Sciatic nerve (tissue), 2 donors: ENCODE results near the gene RASSF9. TPM values are rescaled to one million over a fixed set of nuclear protein-coding genes. Genes with fewer than 3 reads are reported as not detected.

Experiments used
- ATAC-seq: fragments of 200-7000 bp; cut with Tn5 transposase; one replicate; pipeline ENCODE4 v1.9.1; 2020; ENCODE audit warnings: mild to moderate bottlenecking, moderate library complexity
- DNase-seq: peaks from one replicate; pipeline ENCODE4 v3.0.0-alpha.2; 2020; ENCODE audit warnings: low spot score
- intact Hi-C: fragments of 100-400 bp; cut with DNase I; formaldehyde crosslinking; loops from one replicate; pipeline ENCODE4 v1.14.2; 2022
- total RNA-seq: library from RNA; stranded (reverse); fragmentation: NEBNext Ultra II Directional; extraction: Animal tissue kit (Norgen Biotek cat#: 25700); gene quantifications from one replicate; pipeline ENCODE4 v1.2.1, GENCODE V29; 2021
- donor health status: DM: no; HTN: no; CAD: no.
- donor health status: DM: no; HTN: no; CAD: no.

Gene RASSF9
- total RNA-seq, result 8.5 TPM

DNA sequence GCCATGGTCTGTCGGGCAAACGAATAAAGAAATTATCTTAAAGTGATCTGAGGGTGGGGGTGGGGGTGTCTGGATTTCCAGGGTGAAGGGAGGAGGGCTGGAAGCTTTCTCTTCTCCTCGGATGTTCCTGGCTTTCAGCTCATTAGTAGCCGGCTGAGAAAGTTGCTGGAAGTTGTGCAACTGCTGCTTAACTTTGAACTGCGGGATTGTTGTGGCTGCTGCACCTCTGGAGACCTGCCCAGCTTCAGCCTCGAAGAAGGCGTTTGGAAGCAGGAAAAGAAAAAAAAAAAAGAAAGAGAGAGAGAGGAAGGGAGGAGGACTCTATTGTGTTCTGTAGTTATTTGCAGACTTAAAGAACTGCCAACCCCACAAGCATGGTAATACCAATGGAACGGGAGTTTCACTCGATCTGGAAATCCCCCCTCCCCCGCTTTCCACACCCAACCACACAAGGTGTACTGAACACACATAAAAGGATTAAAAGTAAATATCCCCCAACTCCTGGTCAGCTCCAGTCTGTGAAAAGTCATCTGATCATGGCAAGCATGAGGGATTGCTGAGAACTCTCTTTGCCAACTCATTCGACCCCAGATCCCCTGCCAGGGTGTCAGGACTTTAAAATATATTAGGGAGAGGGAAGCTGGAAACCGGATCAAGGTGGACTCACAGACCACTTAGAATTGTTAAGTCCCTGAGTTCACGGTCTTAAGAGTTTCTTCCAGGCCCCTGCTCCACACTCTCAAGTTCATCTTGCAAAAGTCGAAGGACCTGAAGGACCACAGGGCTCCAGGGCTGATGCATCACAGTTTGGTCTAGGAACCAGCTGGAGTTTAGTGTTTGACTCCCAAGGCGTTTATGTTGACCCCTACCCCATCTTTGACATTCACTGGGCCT is at the start of gene RASSF9:
RASSF9 (minus strand) TSS at position 213 of the 894 bp plus-strand sequence; CDS start at position 5, 208 bp downstream.
- intact Hi-C loops, result no loop called here
- peak; percentile 75 for DNase-seq
- peak; percentile 96 for ATAC-seq

- DNase-seq (no peak), ATAC-seq (no peak)
- intact Hi-C loops, result no loop called here
Observed at GRCh38 chr12:85883763-85884162, 47.6 kb upstream of the RASSF9 start.

DNA sequence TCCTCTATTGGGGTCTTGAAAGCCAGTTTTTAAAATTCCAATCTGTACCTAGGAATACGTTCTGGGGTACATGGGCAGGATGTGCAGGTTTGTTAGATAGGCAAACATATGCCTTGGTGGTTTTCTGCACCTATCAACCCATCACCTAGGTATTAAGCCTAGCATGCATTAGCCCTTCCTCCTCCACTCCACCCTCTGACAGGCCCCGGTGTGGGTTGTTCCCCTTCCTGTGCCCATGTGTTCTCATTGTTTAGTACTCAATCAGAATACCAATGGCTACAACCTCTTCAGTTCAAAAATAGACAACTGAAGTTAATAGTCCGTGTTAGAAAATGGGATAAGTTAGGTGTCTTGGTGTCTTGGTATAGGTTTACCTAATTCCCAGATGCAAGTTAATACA is 41.2 kb upstream of the RASSF9 start:
- intact Hi-C loops, result no loop called here

DNA sequence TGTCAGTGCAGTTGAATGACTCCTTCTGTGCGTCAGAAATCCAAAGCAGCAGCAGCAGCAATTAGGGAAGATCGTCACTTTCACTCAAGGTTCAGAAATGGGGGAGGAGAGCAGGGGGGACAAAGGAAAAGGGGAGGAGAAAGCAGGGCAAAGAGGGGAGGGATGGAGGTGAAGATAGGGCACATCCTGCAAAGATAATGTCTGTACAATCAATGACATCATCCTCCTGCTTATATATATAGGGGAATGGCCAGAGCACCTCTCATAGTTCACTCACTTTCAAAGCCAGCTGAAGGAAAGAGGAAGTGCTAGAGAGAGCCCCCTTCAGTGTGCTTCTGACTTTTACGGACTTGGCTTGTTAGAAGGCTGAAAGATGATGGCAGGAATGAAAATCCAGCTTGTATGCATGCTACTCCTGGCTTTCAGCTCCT is 37.8 kb upstream of the RASSF9 start, which contains the start of gene NTS:
NTS (plus strand) TSS at position 265 of the 431 bp plus-strand sequence; CDS start at position 374, 109 bp downstream.
- ATAC-seq (no peak), DNase-seq (no peak)
- intact Hi-C loops, result no loop called here

More for the DNA sequence above, 41.2 kb upstream of the RASSF9 start:
- DNase-seq, result no peak
- ATAC-seq, result no peak

DNA sequence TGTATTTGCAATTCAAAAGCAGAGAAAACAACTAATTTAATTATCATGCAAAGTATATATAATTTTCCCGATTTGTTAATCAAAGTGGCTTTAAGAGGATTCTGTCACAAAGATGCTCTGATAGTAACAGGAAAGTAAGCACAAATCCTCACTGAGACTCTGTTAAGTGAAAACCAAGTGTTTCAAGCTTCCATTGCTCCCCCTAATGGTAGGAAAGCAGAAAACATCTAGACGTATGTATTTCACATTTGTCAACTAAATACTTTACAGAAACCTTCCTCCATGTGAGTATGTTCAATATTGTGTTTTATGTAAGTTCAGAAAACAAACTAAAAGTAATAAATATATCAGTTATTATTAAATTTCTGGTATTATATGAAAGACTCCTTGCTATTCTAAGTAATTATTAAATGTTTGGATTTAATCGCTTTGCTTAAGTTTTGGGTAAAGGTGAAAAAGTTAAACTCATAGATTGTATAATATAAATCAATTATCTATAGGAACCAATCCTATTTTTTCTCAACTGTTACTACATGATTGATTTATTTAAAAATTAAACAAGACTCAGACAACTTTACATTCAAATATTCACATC is 36.4 kb upstream of the RASSF9 start:
- DNase-seq (no peak), ATAC-seq (peak; percentile 45)
- intact Hi-C loops, result no loop called here

DNA sequence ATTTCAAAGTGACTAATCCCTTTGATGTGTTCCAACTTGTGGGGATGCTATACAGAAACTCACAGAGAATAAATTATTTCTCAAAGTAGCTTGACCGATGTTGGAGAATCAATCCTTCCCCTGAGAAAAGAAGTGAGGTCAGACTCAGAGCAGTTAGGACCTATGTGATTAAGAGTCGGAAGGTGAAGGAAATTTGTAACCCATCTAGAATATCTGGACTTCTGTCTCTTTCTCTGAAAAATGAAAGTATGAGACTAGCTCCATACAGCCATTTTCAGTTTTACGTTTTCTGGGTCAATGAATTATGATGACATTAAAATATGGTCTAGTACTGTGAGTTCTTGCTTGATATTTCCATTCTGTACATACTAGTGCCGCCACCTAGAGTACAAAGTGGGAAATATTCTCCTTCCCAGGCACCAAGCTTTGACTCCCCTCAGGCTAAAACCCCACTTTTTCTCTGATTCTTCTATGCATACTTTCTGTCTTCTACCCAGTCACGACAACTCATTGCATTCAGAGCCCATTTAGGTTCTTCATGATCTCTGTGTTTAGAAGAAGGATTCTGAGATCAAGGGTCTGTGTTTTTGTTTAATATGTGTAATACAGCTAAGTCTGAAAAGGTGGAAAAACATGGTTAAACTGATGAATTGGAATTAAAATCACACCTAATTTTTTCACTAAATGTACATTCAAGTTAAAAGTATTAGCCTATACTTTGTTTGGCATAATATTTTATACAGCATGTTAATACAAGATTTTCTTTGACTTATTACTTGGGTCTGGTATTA is 31.0 kb upstream of the RASSF9 start:
- DNase-seq (no peak), ATAC-seq (peak; percentile 86)
- intact Hi-C loops, result loop anchor here (5.0 kb wide), 1 partner anchor 290 kb away; no protein-coding TSS in a partner anchor

- intact Hi-C loops, result loop anchor here (5.0 kb wide), 1 partner anchor 289 kb away; no protein-coding TSS in a partner anchor
- DNase-seq (no peak), ATAC-seq (no peak)
Observed at GRCh38 chr12:85865890-85866289, 29.7 kb upstream of the RASSF9 start.

GRCh38 chr12:85856966-85857365 is 20.8 kb upstream of the RASSF9 start:
- ATAC-seq, result no peak
- intact Hi-C loops, result no loop called here
- no peak for DNase-seq

- no peak for ATAC-seq
- intact Hi-C loops, result no loop called here
- DNase-seq, result no peak
Observed at GRCh38 chr12:85855305-85855704, 19.1 kb upstream of the RASSF9 start.

- ATAC-seq, result no peak
- DNase-seq, result no peak
- intact Hi-C loops, result no loop called here
Observed at GRCh38 chr12:85849344-85849743, 13.1 kb upstream of the RASSF9 start.

DNA sequence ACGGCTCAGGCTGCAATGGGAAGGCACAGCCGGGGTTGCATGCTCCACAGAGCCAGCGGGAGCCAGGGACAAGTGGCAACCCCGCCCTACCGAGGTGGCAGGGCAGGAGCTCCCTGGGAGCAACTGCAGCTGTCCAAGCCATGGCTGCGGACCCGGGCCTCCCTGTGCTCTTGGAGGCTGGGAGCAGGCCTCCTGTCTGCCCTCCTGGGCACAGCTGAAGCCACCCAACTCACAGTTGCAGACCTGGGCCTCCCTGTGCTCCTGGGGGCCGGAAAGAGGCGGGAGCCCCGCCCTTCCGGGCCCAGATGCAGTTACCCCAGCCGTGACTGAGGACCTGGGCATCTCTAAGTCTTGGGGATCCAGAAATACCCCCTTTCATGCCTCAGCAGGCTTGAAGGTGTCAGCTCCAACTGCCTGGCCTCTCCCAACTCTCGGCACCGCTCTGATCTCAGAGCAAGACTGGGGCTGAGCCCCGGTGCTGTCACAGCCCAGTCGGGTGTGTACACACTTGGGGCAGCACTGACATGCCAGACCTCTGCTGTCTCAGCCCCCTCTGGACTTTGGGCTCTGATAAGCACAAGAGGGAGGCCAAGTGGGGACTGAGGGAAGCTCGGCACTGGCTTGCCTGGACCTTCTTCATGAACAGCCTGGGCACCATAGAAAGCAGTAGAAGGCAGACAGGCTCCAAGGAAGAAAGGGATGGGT is 7.5 kb upstream of the RASSF9 start:
- intact Hi-C loops, result no loop called here
- ATAC-seq (peak; percentile 41), DNase-seq (no peak)

DNA sequence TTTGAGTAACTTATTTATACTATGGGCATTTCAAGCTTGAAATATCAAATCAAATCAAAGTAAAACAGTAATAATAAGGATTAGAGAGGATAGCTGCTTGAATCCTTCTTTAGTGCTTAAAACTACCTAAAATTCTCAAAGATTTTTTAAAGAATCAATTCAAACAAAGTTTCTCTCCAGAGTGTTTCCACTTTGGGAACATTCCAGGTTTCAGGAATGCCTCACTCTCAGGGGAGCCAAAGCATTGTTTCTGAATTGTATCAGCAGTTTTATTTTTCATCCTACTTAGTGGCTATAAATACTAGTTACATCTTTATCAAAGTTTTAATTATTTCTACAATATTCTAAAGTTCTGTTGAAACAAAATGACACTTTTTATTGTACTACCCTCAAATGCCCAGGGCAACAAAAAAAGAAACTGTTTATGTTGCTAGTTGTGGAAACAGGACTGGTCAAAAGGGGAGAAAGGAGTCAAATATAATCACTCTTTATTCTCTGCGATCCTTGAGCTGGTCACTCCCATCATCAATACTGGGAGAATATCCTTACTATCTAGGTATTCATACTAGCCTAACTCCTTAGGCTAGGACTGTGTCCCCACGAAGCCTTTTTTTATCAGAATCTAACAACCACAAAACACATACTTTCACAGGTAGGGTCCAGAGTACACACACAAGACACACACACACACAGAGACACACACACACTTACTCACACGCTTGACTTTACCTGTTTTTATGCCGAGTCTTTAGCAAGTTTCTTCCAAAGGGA is 598 bp downstream of the RASSF9 start:
- DNase-seq, result no peak
- ATAC-seq, result peak; percentile 59
- intact Hi-C loops, result no loop called here

GRCh38 chr12:85834378-85834777 is 1.8 kb downstream of the RASSF9 start:
- intact Hi-C loops, result no loop called here
- ATAC-seq (no peak), DNase-seq (no peak)

GRCh38 chr12:85833579-85833978 is 2.6 kb downstream of the RASSF9 start:
- DNase-seq (no peak), ATAC-seq (no peak)
- intact Hi-C loops, result no loop called here

- ATAC-seq (no peak), DNase-seq (no peak)
- intact Hi-C loops, result no loop called here
Observed at GRCh38 chr12:85831327-85831990, 4.8 kb downstream of the RASSF9 start.

DNA sequence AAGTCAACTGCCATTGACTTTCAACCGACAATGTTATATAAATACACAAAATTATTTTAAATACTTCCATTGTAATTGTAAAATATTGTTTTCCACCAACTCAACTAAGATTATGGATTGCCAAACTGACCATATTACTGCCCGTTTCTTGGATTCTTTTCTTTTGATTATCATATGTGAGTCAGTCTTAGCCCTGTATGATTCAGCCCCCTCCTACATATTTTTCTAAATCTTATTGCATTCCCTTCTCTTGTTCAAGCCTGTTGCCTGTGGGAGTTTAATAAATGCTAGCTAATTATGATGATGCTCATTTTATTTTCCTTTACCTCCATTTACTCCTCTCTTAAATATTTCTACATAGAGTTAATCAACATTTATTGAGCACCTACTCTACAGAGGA is 6.8 kb downstream of the RASSF9 start:
- ATAC-seq (no peak), DNase-seq (no peak)
- intact Hi-C loops, result no loop called here

GRCh38 chr12:85828576-85828975 is 7.6 kb downstream of the RASSF9 start:
- no peak for DNase-seq
- ATAC-seq, result no peak
- intact Hi-C loops, result no loop called here

GRCh38 chr12:85825746-85826145 is 10.5 kb downstream of the RASSF9 start:
- intact Hi-C loops, result no loop called here
- no peak for DNase-seq
- ATAC-seq, result no peak
